Parathyroid adenoma (tissue), 2 donors: ENCODE measurements around the gene CACNA1G.

Experiments used
- H2AFZ ChIP-seq: fragments of 300-600 bp; sonication (generic); one replicate; pipeline ENCODE4 v1.7.0; 2017; ENCODE audit warnings: antibody characterized with exemption, mild to moderate bottlenecking
- H3K27ac ChIP-seq: fragments of 300-600 bp; sonication (generic); one replicate; pipeline ENCODE4 v1.7.0; 2017
- H3K27me3 ChIP-seq: fragments of 300-600 bp; sonication (generic); one replicate; pipeline ENCODE4 v1.7.0; 2017; ENCODE audit warnings: low read length; ENCODE audit not compliant: control insufficient read depth, insufficient read depth
- H3K36me3 ChIP-seq: fragments of 300-600 bp; sonication (generic); one replicate; pipeline ENCODE4 v1.7.0; 2017; ENCODE audit warnings: low read length; ENCODE audit not compliant: control insufficient read depth, insufficient read depth
- H3K4me1 ChIP-seq: fragments of 300-600 bp; sonication (generic); one replicate; pipeline ENCODE4 v1.7.0; 2017; ENCODE audit warnings: control low read depth
- H3K4me2 ChIP-seq: fragments of 300-600 bp; sonication (generic); one replicate; pipeline ENCODE4 v1.7.0; 2017; ENCODE audit warnings: low read length
- H3K4me3 ChIP-seq: fragments of 300-600 bp; sonication (generic); one replicate; pipeline ENCODE4 v1.7.0; 2017; ENCODE audit warnings: low read depth, low read length
- H3K79me2 ChIP-seq: fragments of 300-600 bp; sonication (generic); one replicate; pipeline ENCODE4 v1.7.0; 2017; ENCODE audit warnings: control low read depth
- H3K9ac ChIP-seq: fragments of 300-600 bp; sonication (generic); one replicate; pipeline ENCODE4 v1.7.0; 2017; ENCODE audit warnings: mild to moderate bottlenecking
- H3K9me3 ChIP-seq: fragments of 300-600 bp; sonication (generic); one replicate; pipeline ENCODE4 v1.7.0; 2017; ENCODE audit warnings: low read length; ENCODE audit not compliant: control insufficient read depth
- CTCF ChIP-seq: fragments of 300-600 bp; sonication (generic); IDR thresholded peaks from one replicate; pipeline ENCODE4 v1.7.0; 2017; ENCODE audit warnings: antibody characterized with exemption, mild to moderate bottlenecking
- donor health status: primary hyperparathyroidism.

Gene CACNA1G

GRCh38 chr17:50625032-50625871, 64.7 kb downstream of the CACNA1G start:
- Histone ChIP-seq H2AFZ (no peak overlapping the region), H3K4me1 (peaks cover 14% of the 10 kb centered on the region), H3K27me3 (no peaks in the 10 kb centered on the region), H3K4me3 (no peak overlapping the region), H3K9me3 (no peaks in the 10 kb centered on the region), H3K79me2 (no peaks in the 10 kb centered on the region), H3K9ac (no peak overlapping the region), H3K27ac (no peak overlapping the region), H3K4me2 (no peak overlapping the region), H3K36me3 (no peaks in the 10 kb centered on the region)
- TF ChIP-seq CTCF, result no peak

DNA sequence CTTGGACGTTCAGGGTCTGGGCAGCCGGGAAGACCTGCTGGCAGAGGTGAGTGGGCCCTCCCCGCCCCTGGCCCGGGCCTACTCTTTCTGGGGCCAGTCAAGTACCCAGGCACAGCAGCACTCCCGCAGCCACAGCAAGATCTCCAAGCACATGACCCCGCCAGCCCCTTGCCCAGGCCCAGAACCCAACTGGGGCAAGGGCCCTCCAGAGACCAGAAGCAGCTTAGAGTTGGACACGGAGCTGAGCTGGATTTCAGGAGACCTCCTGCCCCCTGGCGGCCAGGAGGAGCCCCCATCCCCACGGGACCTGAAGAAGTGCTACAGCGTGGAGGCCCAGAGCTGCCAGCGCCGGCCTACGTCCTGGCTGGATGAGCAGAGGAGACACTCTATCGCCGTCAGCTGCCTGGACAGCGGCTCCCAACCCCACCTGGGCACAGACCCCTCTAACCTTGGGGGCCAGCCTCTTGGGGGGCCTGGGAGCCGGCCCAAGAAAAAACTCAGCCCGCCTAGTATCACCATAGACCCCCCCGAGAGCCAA, 65.6 kb downstream of the CACNA1G start:
- peak; percentile 80 for TF ChIP-seq CTCF
- Histone ChIP-seq H3K4me2 (no peak overlapping the region), H3K9ac (no peak overlapping the region), H3K27ac (no peak overlapping the region), H3K9me3 (no peaks in the 10 kb centered on the region), H3K4me1 (peaks cover 21% of the 10 kb centered on the region), H3K27me3 (no peaks in the 10 kb centered on the region), H3K4me3 (no peak overlapping the region), H3K79me2 (no peaks in the 10 kb centered on the region), H3K36me3 (no peaks in the 10 kb centered on the region), H2AFZ (no peak overlapping the region)

GRCh38 chr17:50627036-50627781, 66.7 kb downstream of the CACNA1G start:
- Histone ChIP-seq H2AFZ (no peak overlapping the region), H3K36me3 (no peaks in the 10 kb centered on the region), H3K4me3 (no peak overlapping the region), H3K9ac (no peak overlapping the region), H3K27ac (no peak overlapping the region), H3K4me1 (peaks cover 32% of the 10 kb centered on the region), H3K79me2 (no peaks in the 10 kb centered on the region), H3K4me2 (peak overlapping the region; percentile 40), H3K9me3 (no peaks in the 10 kb centered on the region), H3K27me3 (no peaks in the 10 kb centered on the region)
- no peak for TF ChIP-seq CTCF

GRCh38 chr17:50627782-50628601, 67.5 kb downstream of the CACNA1G start:
- Histone ChIP-seq H3K4me1 (peaks cover 40% of the 10 kb centered on the region), H2AFZ (peak overlapping the region; percentile 89), H3K9ac (no peak overlapping the region), H3K27me3 (no peaks in the 10 kb centered on the region), H3K4me2 (peak overlapping the region; percentile 40), H3K4me3 (peak overlapping the region; percentile 27), H3K27ac (peak overlapping the region; percentile 5), H3K36me3 (no peaks in the 10 kb centered on the region), H3K9me3 (no peaks in the 10 kb centered on the region), H3K79me2 (no peaks in the 10 kb centered on the region)
- TF ChIP-seq CTCF, result no peak
